HEK293 (cell line): Measurements from ENCODE around the gene F2RL3.

ENCODE experiments used
- CTCF ChIP-seq: fragments of 450-650 bp; formaldehyde crosslinking; IDR thresholded peaks from 2 replicates; pipeline ENCODE4 v1.5.1; 2016; ENCODE audit warnings: missing biosample characterization, missing genetic modification characterization
- OVOL3 ChIP-seq: fragments of 450-650 bp; formaldehyde crosslinking; IDR thresholded peaks from 2 replicates; pipeline ENCODE4 v1.5.1; 2016; ENCODE audit warnings: missing biosample characterization, missing genetic modification characterization
- ZNF146 ChIP-seq: fragments of 450-650 bp; formaldehyde crosslinking; IDR thresholded peaks from 2 replicates; pipeline ENCODE4 v1.5.1; 2016; ENCODE audit warnings: missing biosample characterization, missing genetic modification characterization
- ZNF184 ChIP-seq: fragments of 450-650 bp; IDR thresholded peaks from 2 replicates; pipeline ENCODE4 v1.5.1; 2018; ENCODE audit warnings: missing biosample characterization, mild to moderate bottlenecking, missing genetic modification characterization
- ZNF274 ChIP-seq, 2 experiments: fragments of 200-500 bp in 1 of 2; fragments of 450-650 bp in 1 of 2; sonication (Bioruptor generic) in 1 of 2; formaldehyde crosslinking in 1 of 2; IDR thresholded peaks; 2 replicates each; pipeline versions ENCODE4 v1.5.1 to v1.6.1; 2014 to 2016; ENCODE audit warnings: borderline replicate concordance in 1 of 2, inconsistent platforms in 1 of 2, low read length in 1 of 2, missing biosample characterization in 1 of 2, missing genetic modification characterization in 1 of 2
- ZNF362 ChIP-seq: fragments of 450-650 bp; formaldehyde crosslinking; IDR thresholded peaks from 2 replicates; pipeline ENCODE4 v1.5.1; 2016; ENCODE audit warnings: missing biosample characterization, missing genetic modification characterization
- ZNF792 ChIP-seq: fragments of 450-650 bp; formaldehyde crosslinking; IDR thresholded peaks from 2 replicates; pipeline ENCODE4 v1.5.1; 2016; ENCODE audit warnings: missing biosample characterization, missing genetic modification characterization

GRCh38 chr19:16917401-16917800 is 28.6 kb downstream of the F2RL3 start:
- no peak for TF ChIP-seq CTCF (tag by site-specific recombination)
- no peak for TF ChIP-seq ZNF362 (tag by site-specific recombination)
- TF ChIP-seq ZNF274 (IDR thresholded peaks at IDR 0.05; ENCODE audit: low read length): no peak
- no peak for TF ChIP-seq ZNF274 (tag by site-specific recombination; IDR thresholded peaks at IDR 0.05; ENCODE audit: borderline replicate concordance)
- no peak for TF ChIP-seq OVOL3 (tag by site-specific recombination)
- no peak for TF ChIP-seq ZNF792 (tag by site-specific recombination)
- no peak for TF ChIP-seq ZNF146 (tag by site-specific recombination)
- no peak for TF ChIP-seq ZNF184 (tag by site-specific recombination)
